Natural killer cell (primary cell): ENCODE results near the gene AFAP1. TPM values are rescaled to one million over a fixed set of nuclear protein-coding genes. Genes with fewer than 3 reads are reported as not detected.

Experiments used
- ATAC-seq, 3 donors: fragments of 150-1000 bp in 2 of 3; fragments of 200-7000 bp in 1 of 3; cut with Tn5 transposase; 1 replicate in 1 of 3; 2 replicates in 2 of 3; pipeline ENCODE4 v1.10.0; 2021; ENCODE audit warnings: mild to moderate bottlenecking in 2 of 3, moderate library complexity in 2 of 3
- DNase-seq, 2 donors: peaks; one replicate each; pipeline versions ENCODE4 v3.0.0 to v3.0.0-alpha.2; 2013 to 2021; ENCODE audit warnings: mixed read lengths in 1 of 2
- H3K27ac ChIP-seq: one replicate; pipeline ENCODE4 v1.5.1; 2013; ENCODE audit warnings: mild to moderate bottlenecking, low read length
- H3K27me3 ChIP-seq: one replicate; pipeline ENCODE4 v1.6.1; 2013; ENCODE audit warnings: low read length; ENCODE audit not compliant: control insufficient read depth, insufficient read depth
- H3K36me3 ChIP-seq: one replicate; pipeline ENCODE4 v1.6.1; 2013; ENCODE audit warnings: low read length; ENCODE audit not compliant: control insufficient read depth, insufficient read depth
- H3K4me1 ChIP-seq: one replicate; pipeline ENCODE4 v1.6.1; 2013; ENCODE audit warnings: low read length; ENCODE audit not compliant: control insufficient read depth, insufficient read depth
- H3K4me3 ChIP-seq: one replicate; pipeline ENCODE4 v1.5.1; 2013; ENCODE audit warnings: low read length
- H3K9me3 ChIP-seq: one replicate; pipeline ENCODE4 v1.6.1; 2013; ENCODE audit warnings: low read length; ENCODE audit not compliant: control insufficient read depth, insufficient read depth
- H3K27ac Mint-ChIP-seq, 2 donors: one replicate each; pipeline ENCODE4 v1.8.0; 2022; ENCODE audit warnings: mild to moderate bottlenecking in 2 of 2, mixed read lengths in 2 of 2, moderate library complexity in 1 of 2
- H3K27me3 Mint-ChIP-seq, 2 donors: one replicate each; pipeline ENCODE4 v1.8.0; 2022; ENCODE audit warnings: low read depth in 2 of 2, mixed read lengths in 2 of 2
- H3K36me3 Mint-ChIP-seq: one replicate; pipeline ENCODE4 v1.8.0; 2022; ENCODE audit warnings: mixed read lengths
- H3K4me1 Mint-ChIP-seq, 2 donors: one replicate each; pipeline ENCODE4 v1.8.0; 2022; ENCODE audit warnings: mixed read lengths in 2 of 2
- H3K4me3 Mint-ChIP-seq: one replicate; pipeline ENCODE4 v1.8.0; 2022; ENCODE audit warnings: mild to moderate bottlenecking, moderate library complexity, mixed read lengths
- H3K9me3 Mint-ChIP-seq, 2 donors: one replicate each; pipeline ENCODE4 v1.8.0; 2022; ENCODE audit warnings: mixed read lengths in 2 of 2
- WGBS: methylation state at CpG from one replicate; pipeline ENCODE4 v1.1.7; 2013; ENCODE audit warnings: missing lambda C conversion rate; ENCODE audit not compliant: insufficient coverage; 5-methylcytosine and 5-hydroxymethylcytosine counted together
- intact Hi-C: fragments of 100-400 bp; cut with micrococcal nuclease; formaldehyde crosslinking; loops from one replicate; pipeline ENCODE4 v1.14.2; 2022
- total RNA-seq, 4 donors: library from RNA; stranded (reverse); fragments of 120-200 nt in 1 of 4; gene quantifications; one replicate each; pipeline versions ENCODE4 v1.2.3 to v1.2.4, GENCODE V29; 2013 to 2022
- TF ChIP-seq, protein P1 (sequence below): fragments of 200-600 bp; IDR thresholded peaks from one replicate; pipeline ENCODE4 v1.8.0; 2022; ENCODE audit warnings: antibody characterized with exemption

Gene AFAP1
- total RNA-seq, 3 donors from 2014 or later (not counting 1 experiment from before 2014, with no cell fraction given), result 4.9 to 12.5 (median 9.5) TPM

- no peak for DNase-seq
- H3K36me3 ChIP-seq, result no peaks in the 10 kb centered on the region
- no peak overlapping the region for H3K4me3 Mint-ChIP-seq
- no peak for ATAC-seq
- no peak overlapping the region for H3K27ac ChIP-seq
- H3K27ac Mint-ChIP-seq, result no peak overlapping the region
- no peaks in the 10 kb centered on the region for H3K36me3 Mint-ChIP-seq
- H3K27me3 Mint-ChIP-seq, result no peaks in the 10 kb centered on the region
- 81% methylated on average over 9 of the region's 9 CpGs for WGBS
- no peak overlapping the region for H3K4me3 ChIP-seq
- intact Hi-C loops, result no loop called here
- TF ChIP-seq, protein P1, sequence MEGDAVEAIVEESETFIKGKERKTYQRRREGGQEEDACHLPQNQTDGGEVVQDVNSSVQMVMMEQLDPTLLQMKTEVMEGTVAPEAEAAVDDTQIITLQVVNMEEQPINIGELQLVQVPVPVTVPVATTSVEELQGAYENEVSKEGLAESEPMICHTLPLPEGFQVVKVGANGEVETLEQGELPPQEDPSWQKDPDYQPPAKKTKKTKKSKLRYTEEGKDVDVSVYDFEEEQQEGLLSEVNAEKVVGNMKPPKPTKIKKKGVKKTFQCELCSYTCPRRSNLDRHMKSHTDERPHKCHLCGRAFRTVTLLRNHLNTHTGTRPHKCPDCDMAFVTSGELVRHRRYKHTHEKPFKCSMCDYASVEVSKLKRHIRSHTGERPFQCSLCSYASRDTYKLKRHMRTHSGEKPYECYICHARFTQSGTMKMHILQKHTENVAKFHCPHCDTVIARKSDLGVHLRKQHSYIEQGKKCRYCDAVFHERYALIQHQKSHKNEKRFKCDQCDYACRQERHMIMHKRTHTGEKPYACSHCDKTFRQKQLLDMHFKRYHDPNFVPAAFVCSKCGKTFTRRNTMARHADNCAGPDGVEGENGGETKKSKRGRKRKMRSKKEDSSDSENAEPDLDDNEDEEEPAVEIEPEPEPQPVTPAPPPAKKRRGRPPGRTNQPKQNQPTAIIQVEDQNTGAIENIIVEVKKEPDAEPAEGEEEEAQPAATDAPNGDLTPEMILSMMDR, result no peak
- no peaks in the 10 kb centered on the region for H3K9me3 ChIP-seq
- H3K9me3 Mint-ChIP-seq, result no peaks in the 10 kb centered on the region
- no peaks in the 10 kb centered on the region for H3K27me3 ChIP-seq
- H3K4me1 ChIP-seq, result no peaks in the 10 kb centered on the region
- H3K4me1 Mint-ChIP-seq, result no peaks in the 10 kb centered on the region
Measured at GRCh38 chr4:7732263-7732662, 207.4 kb downstream of the AFAP1 start.

- no peak overlapping the region for H3K4me3 Mint-ChIP-seq
- TF ChIP-seq, protein P1, result no peak
- Histone ChIP-seq H3K27ac (no peak overlapping the region), H3K27me3 (no peaks in the 10 kb centered on the region), H3K4me3 (no peak overlapping the region), H3K9me3 (no peaks in the 10 kb centered on the region), H3K36me3 (no peaks in the 10 kb centered on the region), H3K4me1 (no peaks in the 10 kb centered on the region)
- no peak for ATAC-seq
- DNase-seq, result no peak
- no peaks in the 10 kb centered on the region for H3K27me3 Mint-ChIP-seq
- no peaks in the 10 kb centered on the region for H3K4me1 Mint-ChIP-seq
- intact Hi-C loops, result no loop called here
- 83% methylated on average over 3 of the region's 4 CpGs for WGBS
- H3K9me3 Mint-ChIP-seq, result no peaks in the 10 kb centered on the region
- H3K27ac Mint-ChIP-seq, result no peak overlapping the region
- no peaks in the 10 kb centered on the region for H3K36me3 Mint-ChIP-seq
Measured at GRCh38 chr4:7731437-7731836, 208.2 kb downstream of the AFAP1 start.

DNA sequence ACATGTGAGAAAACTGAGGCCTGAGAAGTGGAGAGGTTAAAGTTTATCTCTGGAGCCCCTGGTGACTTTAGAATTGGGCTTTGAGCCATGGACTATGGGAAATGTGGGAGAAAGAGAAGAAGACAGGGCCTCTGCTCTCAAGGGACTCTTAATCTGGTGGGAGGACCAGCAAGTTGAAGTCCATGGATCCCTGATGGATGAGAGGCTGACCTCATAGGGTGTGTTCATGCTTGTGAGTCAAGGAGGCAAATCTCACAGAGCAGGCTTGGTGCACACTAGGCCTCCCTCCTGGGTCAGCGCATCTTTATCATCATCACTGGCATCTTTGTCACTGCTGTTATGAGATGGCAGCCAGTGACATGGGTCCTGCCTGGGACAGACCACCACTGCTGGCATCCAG lies 211.9 kb downstream of the AFAP1 start:
- H3K36me3 ChIP-seq, result no peaks in the 10 kb centered on the region
- no peaks in the 10 kb centered on the region for H3K9me3 ChIP-seq
- H3K27me3 Mint-ChIP-seq, result peaks cover 0 to under 1% of the 10 kb centered on the region in 2 donors
- TF ChIP-seq, protein P1, result no peak
- no peak for ATAC-seq
- peaks cover 5 to 9% of the 10 kb centered on the region in 2 donors for H3K9me3 Mint-ChIP-seq
- 100% methylated on average over 1 of the region's 1 CpG for WGBS
- peaks cover 0 to 10% of the 10 kb centered on the region in 2 donors for H3K4me1 Mint-ChIP-seq
- intact Hi-C loops, result no loop called here
- H3K27ac Mint-ChIP-seq, result no peak overlapping the region
- no peaks in the 10 kb centered on the region for H3K27me3 ChIP-seq
- no peaks in the 10 kb centered on the region for H3K36me3 Mint-ChIP-seq
- H3K27ac ChIP-seq, result no peak overlapping the region
- no peak overlapping the region for H3K4me3 ChIP-seq
- no peak overlapping the region for H3K4me3 Mint-ChIP-seq
- no peaks in the 10 kb centered on the region for H3K4me1 ChIP-seq
- DNase-seq, result no peak

DNA sequence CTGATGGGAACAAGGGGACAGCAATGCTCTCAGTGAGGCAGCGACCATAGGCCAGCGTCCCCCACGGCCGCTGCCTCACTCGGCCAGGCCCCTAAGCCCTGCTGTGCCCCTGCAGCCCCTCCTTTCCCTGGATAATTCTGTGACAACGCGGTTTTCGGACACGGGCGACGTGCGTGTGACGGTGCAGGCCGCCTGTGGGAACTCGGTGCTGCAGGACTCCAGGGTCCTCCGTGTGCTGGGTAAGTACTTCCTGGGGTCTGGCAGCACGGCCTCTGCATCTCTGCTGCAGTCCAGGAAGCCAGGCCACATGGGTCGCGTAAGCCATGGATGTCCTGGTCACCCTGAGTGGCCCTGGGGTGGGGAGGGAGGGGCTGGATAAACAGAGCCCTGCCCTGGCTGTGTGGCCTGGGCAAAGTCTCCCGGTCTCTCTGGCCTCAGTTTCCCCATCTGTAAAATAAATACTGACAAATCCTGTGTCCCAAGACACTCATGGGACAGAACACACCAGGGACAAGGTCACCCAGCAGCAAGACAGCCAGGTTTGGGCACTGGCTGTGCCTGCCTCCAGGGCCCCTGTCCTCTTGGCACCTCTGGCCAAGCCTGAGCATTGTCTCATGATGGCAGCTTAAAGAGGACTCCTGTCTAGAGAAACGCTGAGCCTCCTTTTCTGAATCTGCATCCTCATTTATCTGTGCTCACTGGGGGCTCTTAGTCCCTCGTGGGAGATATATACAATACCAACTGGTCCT lies 212.8 kb downstream of the AFAP1 start:
- DNase-seq (no peak), ATAC-seq (no peak)
- Mint-ChIP-seq H3K4me1 (peaks cover 3 to 10% of the 10 kb centered on the region in 2 donors), H3K36me3 (no peaks in the 10 kb centered on the region), H3K27ac (no peak overlapping the region), H3K4me3 (no peak overlapping the region), H3K27me3 (peaks cover 5 to 7% of the 10 kb centered on the region in 2 donors), H3K9me3 (peaks cover 5 to 9% of the 10 kb centered on the region in 2 donors)
- intact Hi-C loops, result no loop called here
- 87% methylated on average over 22 of the region's 22 CpGs for WGBS
- no peak overlapping the region for H3K4me3 ChIP-seq
- H3K27me3 ChIP-seq, result no peaks in the 10 kb centered on the region
- TF ChIP-seq, protein P1, result no peak
- no peaks in the 10 kb centered on the region for H3K36me3 ChIP-seq
- H3K9me3 ChIP-seq, result no peaks in the 10 kb centered on the region
- no peaks in the 10 kb centered on the region for H3K4me1 ChIP-seq
- no peak overlapping the region for H3K27ac ChIP-seq
